Measurements from ENCODE around the gene FLAD1.

The FLAD1 gene

DNA sequence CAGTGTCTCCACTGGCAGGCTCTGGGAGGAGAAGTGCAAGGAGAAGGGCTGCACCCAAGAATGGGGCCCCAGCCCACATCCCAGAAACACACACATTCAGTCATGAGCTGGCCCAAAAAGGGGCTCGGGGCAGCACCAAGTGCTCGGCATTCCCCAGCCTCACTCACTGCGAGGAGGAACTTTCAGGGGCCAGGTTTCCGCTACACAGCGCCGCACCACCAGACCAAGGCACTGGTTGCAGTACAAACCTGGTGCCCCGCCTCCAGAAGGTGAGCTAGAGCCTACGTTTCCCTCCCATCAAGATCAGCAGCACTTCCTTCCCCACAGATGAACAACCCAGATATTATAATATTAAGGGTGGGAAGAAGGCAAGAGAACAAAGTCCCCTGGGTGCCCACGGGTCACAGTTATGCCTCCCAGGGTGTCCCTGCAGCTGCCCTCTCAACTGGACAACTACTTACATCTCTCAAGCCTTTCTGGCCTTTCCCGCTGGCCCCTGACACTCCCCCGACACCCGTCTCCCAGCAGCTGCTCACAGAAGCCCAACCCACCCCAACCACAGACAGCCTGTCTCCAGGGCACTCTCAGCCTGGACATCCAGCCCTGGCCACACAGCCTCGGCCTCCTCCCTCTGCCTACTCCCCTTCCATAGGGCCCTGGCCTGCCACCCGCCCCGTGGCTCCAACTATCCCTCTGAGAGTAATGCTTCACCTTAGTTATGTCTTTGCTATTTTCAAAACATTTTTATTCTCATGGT, 31.1 kb upstream of the FLAD1 start:
- peak; percentile 38 to 43 for DNase-seq (ENCODE audit: low read depth in 1 of 2, low spot score in 1 of 2)

DNA sequence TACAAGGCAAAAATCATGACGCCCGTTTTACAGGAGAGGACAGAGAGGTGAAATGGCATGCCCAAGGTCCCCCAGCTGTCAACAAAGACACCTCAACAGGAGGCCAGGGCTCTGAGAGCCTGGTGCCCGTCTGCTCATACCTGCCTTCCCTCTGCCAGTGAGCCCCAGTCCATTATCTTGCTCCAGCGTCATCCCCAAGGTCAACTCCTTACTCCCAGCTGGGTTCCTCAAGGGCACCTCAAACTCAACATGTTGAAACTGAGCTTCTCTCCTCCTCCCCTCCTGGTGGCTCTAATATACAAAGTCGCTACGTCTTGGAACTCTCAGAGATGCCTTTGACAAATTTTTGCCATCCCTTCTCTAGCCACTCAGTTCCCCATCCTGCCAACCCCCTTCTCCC, 30.5 kb upstream of the FLAD1 start:
- DNase-seq (ENCODE audit: low read depth in 1 of 2, low spot score in 1 of 2): no peak

DNA sequence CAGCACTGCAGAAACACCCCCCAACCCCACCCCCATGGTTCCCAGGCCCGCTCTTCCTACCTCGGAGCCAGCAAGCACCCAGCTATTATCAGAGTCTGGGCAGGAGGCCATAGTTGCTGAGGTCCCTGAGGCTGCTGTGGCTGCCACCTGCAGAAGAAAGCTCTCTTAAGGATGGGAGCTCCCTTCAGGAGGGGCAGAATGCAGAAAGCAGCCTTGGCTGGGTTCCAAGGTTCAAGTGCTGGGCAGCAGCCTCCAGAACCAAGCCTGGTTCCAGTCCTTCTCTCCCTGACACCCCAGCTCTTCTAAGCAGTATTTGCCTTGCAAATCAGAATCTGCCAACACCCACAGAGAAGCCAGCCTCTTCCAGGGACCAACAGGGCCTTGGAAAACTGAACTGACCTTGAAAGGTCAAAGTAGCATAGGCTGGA, 29.5 kb upstream of the FLAD1 start:
- DNase-seq (ENCODE audit: low read depth in 1 of 2, low spot score in 1 of 2): no peak

GRCh38 chr1:154954541-154954940, 28.6 kb upstream of the FLAD1 start:
- no peak for DNase-seq (ENCODE audit: low read depth in 1 of 2, low spot score in 1 of 2)

GRCh38 chr1:154955039-154955717, 28.0 kb upstream of the FLAD1 start:
- peak; percentile 75 to 77 for DNase-seq (ENCODE audit: low read depth in 1 of 2, low spot score in 1 of 2)

DNA sequence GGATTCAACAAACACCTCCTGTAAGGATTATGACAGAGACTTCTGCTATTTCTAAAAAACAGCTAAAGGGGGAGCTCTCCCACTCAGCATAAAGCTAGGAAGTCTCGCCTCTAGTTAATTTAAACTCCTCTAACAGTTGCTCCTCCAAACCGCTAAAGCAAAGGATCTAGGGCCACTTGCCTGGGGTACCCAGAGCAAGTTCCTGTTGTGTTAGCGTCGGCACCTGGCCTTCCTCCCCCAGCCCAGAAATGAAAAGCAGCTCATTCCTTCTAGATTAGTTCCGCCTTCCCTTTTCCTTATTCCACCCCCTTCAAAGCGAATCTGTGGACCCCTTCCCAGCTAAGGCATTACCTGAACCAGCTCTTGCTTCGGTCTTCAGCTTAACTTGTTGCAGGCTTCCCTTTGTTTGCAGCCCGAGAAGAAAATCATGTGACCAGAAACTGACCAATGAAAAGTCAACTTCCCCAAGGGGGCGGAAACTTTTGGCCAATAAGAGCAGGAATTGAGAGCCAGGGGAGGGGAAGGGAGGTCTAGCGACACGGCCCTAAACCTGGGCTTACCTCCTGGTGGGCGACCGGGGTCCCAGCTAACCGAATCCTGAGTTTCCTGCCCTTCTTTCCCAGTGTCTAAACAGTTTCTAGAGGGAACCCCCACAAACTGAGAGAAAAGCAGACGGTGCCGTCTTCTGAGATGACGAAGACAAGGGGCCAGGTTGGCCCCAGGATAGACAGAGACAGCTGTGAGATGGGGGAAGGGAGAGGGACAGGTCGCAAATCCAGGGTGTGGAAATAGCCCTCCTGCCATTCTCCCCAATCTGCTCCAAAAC, 27.2 kb upstream of the FLAD1 start, which contains the start of gene PBXIP1:
TSS of gene PBXIP1 (minus strand) at position 382 of the 826 bp plus-strand sequence. CDS start 2,378 bp downstream, outside the sequence.
- peak; percentile 48 to 66 for DNase-seq (ENCODE audit: low read depth in 1 of 2, low spot score in 1 of 2)

- DNase-seq (ENCODE audit: low read depth in 1 of 2, low spot score in 1 of 2): no peak
These were observed 26.6 kb upstream of the FLAD1 start for GRCh38 chr1:154956544-154956941.

DNA sequence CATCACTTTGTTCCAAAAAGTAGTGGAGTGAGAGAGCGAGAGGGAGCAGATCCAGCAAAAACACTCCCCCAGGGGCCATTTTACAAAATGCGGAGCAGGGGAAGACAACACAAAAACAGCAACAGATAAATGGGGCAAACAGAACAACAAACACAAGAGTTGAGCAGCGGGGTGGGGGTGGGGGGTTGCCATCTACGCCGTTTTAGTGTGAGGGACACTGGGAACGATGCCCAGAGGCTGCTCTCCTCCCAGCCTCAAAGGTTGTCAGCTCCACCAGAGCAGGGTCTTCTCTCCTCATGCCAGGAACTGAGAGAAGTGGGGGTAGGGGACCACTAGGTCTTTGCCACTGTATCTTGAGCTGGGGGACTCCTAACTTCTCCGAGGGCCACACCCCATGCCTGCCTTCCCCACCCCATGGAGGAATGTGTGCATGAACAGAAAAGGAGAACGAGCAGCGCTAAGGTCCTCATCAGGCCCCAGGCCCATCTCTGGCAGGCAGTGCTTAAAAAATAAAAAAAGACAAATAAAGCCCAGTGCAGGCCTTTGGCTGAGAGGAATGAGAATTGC, 26.0 kb upstream of the FLAD1 start:
- no peak for DNase-seq (ENCODE audit: low read depth in 1 of 2, low spot score in 1 of 2)

GRCh38 chr1:154958036-154958435, 25.1 kb upstream of the FLAD1 start:
- DNase-seq (ENCODE audit: low read depth in 1 of 2, low spot score in 1 of 2): no peak

DNA sequence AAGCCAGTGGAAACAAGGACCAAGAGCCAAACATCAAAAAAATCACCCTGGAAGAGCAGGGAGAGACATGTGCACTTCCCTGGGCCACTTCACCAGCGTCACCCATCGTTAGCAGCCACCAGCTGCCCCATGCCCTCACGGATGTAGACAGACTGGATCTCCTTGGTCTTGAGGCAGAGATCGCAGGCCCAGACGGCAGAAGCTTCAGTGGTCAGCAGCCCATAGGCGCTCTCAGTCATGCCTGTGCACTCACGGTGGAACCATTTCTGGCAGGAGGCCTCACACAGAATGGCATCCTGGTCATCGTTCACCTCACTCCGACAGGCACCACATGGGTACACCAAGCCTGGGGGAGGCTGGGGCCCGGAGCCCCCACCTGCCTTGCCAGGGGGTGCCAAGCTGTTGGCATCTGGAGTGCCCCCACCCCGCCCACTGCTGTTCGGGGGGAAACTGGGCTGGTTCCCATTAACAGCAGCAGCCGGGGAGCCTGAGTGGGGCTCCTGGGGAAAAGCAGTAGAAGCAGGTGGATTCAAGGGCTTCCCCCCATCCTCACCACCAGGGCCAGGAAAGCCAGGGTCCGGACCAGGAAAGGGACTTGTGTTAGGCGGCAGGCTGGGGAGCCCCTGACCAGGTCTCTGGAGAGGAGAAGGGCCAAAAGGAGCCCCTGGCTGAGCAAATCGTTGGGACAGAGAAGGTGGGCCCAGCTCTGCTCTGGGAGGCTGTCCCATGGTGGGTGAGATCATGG, 24.3 kb upstream of the FLAD1 start:
- no peak for DNase-seq (ENCODE audit: low read depth in 1 of 2, low spot score in 1 of 2)

GRCh38 chr1:154959426-154959780, 23.7 kb upstream of the FLAD1 start:
- DNase-seq (ENCODE audit: low read depth in 1 of 2, low spot score in 1 of 2): no peak

DNA sequence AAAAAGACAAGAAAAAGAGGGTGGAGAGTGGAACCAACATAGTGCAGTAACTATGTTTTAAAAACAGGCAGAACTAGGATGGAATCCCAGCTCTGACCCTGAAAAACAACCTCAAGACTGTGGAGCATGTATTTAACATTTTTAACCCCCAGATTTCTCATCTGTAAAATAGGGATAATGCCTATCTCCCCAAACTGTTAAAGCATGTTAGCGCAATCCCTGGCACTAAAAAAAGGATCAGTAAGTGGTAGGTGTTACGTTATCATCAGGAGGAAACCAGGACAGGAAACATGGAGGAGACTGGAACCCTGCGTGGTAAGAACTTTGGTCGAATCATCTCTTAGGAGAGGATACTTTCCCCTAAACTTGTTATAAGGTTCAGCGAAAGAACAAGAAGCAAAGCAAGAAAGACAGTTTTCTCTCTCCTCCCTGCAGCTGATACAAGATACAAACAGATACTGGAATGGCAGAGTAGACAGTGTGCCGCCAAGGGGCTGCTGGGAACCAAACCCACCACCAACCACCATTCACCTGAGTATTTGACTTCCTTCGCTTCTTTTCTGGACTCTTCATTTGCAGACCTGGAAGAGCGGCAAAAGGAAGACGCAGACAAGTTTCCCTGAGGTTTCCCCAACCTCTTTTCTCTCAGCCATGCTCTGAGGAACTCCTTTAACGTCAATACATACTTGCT, 22.6 kb upstream of the FLAD1 start:
- DNase-seq (ENCODE audit: low read depth in 1 of 2, low spot score in 1 of 2): no peak

- DNase-seq (ENCODE audit: low read depth in 1 of 2, low spot score in 1 of 2): peak; percentile 63 to 74
These were observed 21.7 kb upstream of the FLAD1 start, which contains the start of gene PYGO2 for GRCh38 chr1:154961207-154962155. Gene PYGO2 (minus strand): TSS chr1:154961782. CDS start chr1:154961576, 206 bp downstream.

DNA sequence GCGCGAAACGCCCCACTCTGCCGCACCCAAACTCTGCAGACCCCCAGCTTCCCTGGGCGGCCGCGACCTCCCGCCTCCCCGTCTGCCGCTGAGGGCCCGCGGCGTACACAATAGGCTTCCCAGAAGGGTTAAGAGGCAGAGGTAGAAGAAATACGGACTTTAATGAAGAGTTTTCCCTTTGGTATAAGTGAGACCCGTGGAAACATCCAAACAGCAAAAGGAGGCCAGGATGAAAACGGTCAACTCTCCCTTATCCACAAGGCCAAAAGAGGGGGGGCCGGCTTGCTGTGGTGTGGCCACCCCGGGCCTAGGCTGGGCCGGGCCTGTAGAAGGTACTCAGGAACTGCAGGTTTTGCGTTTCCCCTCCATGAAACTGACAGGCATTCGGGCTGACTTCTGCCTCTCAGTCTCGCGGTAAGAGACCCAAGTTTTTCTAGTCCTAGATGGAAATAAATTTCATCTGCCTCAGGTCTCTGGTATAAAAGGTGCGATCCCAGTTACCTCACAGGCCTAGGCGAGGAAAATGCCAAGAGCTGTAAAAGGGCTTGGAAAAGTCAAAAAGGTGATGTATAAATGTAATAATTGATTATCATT, 20.9 kb upstream of the FLAD1 start:
- no peak for DNase-seq (ENCODE audit: low read depth in 1 of 2, low spot score in 1 of 2)

GRCh38 chr1:154962795-154963330, 20.3 kb upstream of the FLAD1 start:
- no peak for DNase-seq (ENCODE audit: low read depth in 1 of 2, low spot score in 1 of 2)

- DNase-seq (ENCODE audit: low read depth in 1 of 2, low spot score in 1 of 2): no peak
These were observed 19.5 kb upstream of the FLAD1 start for GRCh38 chr1:154963643-154964042.

- DNase-seq (ENCODE audit: low read depth in 1 of 2, low spot score in 1 of 2): no peak
These were observed 18.8 kb upstream of the FLAD1 start for GRCh38 chr1:154964359-154964758.

GRCh38 chr1:154966111-154966510, 17.0 kb upstream of the FLAD1 start:
- DNase-seq (ENCODE audit: low read depth in 1 of 2, low spot score in 1 of 2): no peak

All from activated T-helper 1 cell treated with anti-CD3 and anti-CD28 coated beads, Interleukin-2, amount 50 U/mL, for 16 hours (primary cell).